Suprapubic skin (tissue), 4 donors: Measurements from ENCODE around the gene SLC24A4. TPM values are rescaled to one million over a fixed set of nuclear protein-coding genes. Genes with fewer than 3 reads are reported as not detected.

ENCODE experiments used
- DNase-seq, 2 donors: peaks; one replicate each; pipeline ENCODE4 v3.0.0-alpha.2; 2019; ENCODE audit warnings: low spot score in 2 of 2
- H3K27ac ChIP-seq: fragments of 200-600 bp; sonication (generic); one replicate; pipeline ENCODE4 v1.5.1; 2019
- H3K27me3 ChIP-seq: fragments of 200-600 bp; sonication (generic); one replicate; pipeline ENCODE4 v1.5.1; 2019
- H3K36me3 ChIP-seq: fragments of 200-600 bp; sonication (generic); one replicate; pipeline ENCODE4 v1.5.1; 2019
- H3K4me1 ChIP-seq: fragments of 200-600 bp; sonication (generic); one replicate; pipeline ENCODE4 v1.5.1; 2019
- H3K4me3 ChIP-seq: fragments of 200-600 bp; sonication (generic); one replicate; pipeline ENCODE4 v1.5.1; 2019; ENCODE audit warnings: mild to moderate bottlenecking
- H3K9me3 ChIP-seq: fragments of 200-600 bp; sonication (generic); one replicate; pipeline ENCODE4 v1.5.1; 2019
- EP300 ChIP-seq: sonication (generic); formaldehyde crosslinking; IDR thresholded peaks from one replicate; pipeline ENCODE4 v1.6.1; 2017; ENCODE audit warnings: antibody characterized with exemption
- POLR2A ChIP-seq, 2 donors: fragments of 450-650 bp; IDR thresholded peaks; one replicate each; pipeline ENCODE4 v1.6.1; 2017; ENCODE audit warnings: antibody characterized with exemption in 2 of 2, mild to moderate bottlenecking in 2 of 2, moderate library complexity in 2 of 2
- POLR2AphosphoS5 ChIP-seq, 3 donors: sonication (generic); formaldehyde crosslinking; IDR thresholded peaks; one replicate each; pipeline ENCODE4 v1.6.1; 2017; ENCODE audit warnings: antibody characterized with exemption in 3 of 3
- WGBS: methylation state at CpG from one replicate; pipeline ENCODE4 v1.1.5; 2018; 5-methylcytosine and 5-hydroxymethylcytosine counted together
- total RNA-seq, 4 donors: library from RNA; depleted of rRNA; stranded (reverse); fragments of >200 nt; gene quantifications; one replicate each; pipeline ENCODE4 v1.1.0, GENCODE V29; 2016
- TF ChIP-seq, protein P1 (sequence below), 2 donors: fragments of 200-600 bp in 1 of 2; fragments of 450-650 bp in 1 of 2; sonication (generic) in 1 of 2; IDR thresholded peaks; one replicate each; pipeline ENCODE4 v1.5.1; 2016 to 2019; ENCODE audit warnings: antibody characterized with exemption in 2 of 2, mild to moderate bottlenecking in 1 of 2, moderate library complexity in 1 of 2

The SLC24A4 gene
- total RNA-seq, 4 donors from 2014 or later: 0.11 to 0.57 (median 0.34) TPM

DNA sequence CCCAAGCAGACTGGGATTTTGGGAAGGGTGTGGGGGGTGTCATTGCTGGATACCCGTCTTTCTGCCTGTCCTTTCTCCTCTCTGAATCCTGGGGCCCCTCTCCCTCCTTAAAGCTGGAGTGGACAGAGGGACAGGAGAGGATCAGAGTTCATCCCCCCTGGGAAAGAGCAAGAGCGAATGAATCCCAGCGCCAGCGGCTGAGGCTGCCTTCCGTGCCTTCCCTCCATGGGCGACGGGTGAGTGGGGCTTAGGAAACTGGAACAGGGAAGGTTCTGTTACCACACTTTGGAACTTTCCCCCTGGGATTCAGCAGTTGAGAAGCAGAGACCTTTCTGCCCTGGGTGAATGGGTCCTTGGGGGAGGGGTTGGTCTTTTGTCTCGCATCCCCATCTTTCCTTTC is 174.4 kb downstream of the SLC24A4 start:
- no peaks in the 10 kb centered on the region for H3K36me3 ChIP-seq
- peak in 1 of 2 donors; percentile 31 for DNase-seq
- no peak overlapping the region for H3K4me3 ChIP-seq
- no peak overlapping the region for H3K27ac ChIP-seq
- no peaks in the 10 kb centered on the region for H3K4me1 ChIP-seq
- 96% methylated on average over 8 of the region's 8 CpGs for WGBS
- no peak for TF ChIP-seq POLR2AphosphoS5 (IDR thresholded peaks at IDR 0.05)
- TF ChIP-seq EP300: no peak
- no peak for TF ChIP-seq POLR2A (IDR thresholded peaks at IDR 0.05)
- TF ChIP-seq, protein P1, sequence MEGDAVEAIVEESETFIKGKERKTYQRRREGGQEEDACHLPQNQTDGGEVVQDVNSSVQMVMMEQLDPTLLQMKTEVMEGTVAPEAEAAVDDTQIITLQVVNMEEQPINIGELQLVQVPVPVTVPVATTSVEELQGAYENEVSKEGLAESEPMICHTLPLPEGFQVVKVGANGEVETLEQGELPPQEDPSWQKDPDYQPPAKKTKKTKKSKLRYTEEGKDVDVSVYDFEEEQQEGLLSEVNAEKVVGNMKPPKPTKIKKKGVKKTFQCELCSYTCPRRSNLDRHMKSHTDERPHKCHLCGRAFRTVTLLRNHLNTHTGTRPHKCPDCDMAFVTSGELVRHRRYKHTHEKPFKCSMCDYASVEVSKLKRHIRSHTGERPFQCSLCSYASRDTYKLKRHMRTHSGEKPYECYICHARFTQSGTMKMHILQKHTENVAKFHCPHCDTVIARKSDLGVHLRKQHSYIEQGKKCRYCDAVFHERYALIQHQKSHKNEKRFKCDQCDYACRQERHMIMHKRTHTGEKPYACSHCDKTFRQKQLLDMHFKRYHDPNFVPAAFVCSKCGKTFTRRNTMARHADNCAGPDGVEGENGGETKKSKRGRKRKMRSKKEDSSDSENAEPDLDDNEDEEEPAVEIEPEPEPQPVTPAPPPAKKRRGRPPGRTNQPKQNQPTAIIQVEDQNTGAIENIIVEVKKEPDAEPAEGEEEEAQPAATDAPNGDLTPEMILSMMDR (IDR thresholded peaks at IDR 0.05): no peak
- H3K9me3 ChIP-seq: no peaks in the 10 kb centered on the region
- H3K27me3 ChIP-seq: no peaks in the 10 kb centered on the region

DNA sequence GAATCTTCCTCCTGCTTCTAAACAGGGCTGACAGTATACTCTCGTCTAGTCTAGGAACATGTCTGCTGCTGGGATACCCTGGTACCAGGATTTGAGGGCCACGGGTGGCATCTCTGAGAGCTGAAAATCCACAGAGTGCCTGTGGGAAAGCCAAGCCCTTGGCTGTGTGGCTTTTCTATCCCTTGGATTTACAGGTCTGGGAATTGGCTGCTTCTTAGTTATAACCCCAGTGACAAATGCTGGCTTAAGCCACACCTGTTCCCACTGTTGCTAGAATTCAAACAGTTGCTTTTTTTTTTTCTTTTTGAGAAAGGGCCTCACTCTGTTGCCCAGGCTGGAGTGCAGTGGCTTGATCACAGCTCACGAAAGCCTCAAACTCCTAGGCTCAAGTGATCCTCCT is 176.3 kb downstream of the SLC24A4 start:
- Histone ChIP-seq H3K9me3 (no peaks in the 10 kb centered on the region), H3K27me3 (no peaks in the 10 kb centered on the region), H3K36me3 (no peaks in the 10 kb centered on the region), H3K27ac (no peak overlapping the region), H3K4me3 (no peak overlapping the region), H3K4me1 (peaks cover 4% of the 10 kb centered on the region)
- WGBS: 93% methylated on average over 3 of the region's 3 CpGs
- no peak for TF ChIP-seq EP300
- TF ChIP-seq, protein P1 (IDR thresholded peaks at IDR 0.05): no peak
- TF ChIP-seq POLR2A (IDR thresholded peaks at IDR 0.05): no peak
- no peak for TF ChIP-seq POLR2AphosphoS5 (IDR thresholded peaks at IDR 0.05)
- no peak for DNase-seq

DNA sequence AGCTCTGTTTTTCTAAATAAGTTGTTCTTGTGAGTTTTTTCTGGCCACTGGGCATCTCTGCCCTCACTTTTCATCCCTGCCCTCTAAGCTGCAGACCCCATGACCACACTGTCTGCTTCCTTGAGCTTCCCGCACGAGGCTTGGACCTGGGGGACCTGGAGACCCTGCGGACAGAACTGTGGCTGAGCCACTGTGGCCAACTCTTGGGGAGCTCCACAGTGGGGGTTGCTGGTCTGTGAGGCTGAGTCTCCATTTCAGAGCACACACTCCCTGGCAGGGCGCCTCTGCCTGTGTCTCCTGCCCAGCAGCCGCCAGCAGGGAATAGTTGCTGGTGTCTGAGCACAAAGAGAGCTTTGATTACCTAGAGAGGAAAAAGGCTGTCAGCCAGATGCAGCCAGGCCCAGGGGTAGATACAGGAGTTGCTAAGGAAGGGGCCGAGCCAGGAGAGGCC is 177.6 kb downstream of the SLC24A4 start:
- H3K36me3 ChIP-seq: no peaks in the 10 kb centered on the region
- DNase-seq: peak in 1 of 2 donors; percentile 63
- H3K4me1 ChIP-seq: peaks cover 4% of the 10 kb centered on the region
- WGBS: 56% methylated on average over 5 of the region's 6 CpGs
- H3K27ac ChIP-seq: peak overlapping the region; percentile 59
- TF ChIP-seq POLR2AphosphoS5 (IDR thresholded peaks at IDR 0.05): no peak
- TF ChIP-seq, protein P1 (IDR thresholded peaks at IDR 0.05): no peak
- no peak for TF ChIP-seq EP300
- no peak overlapping the region for H3K4me3 ChIP-seq
- H3K27me3 ChIP-seq: no peaks in the 10 kb centered on the region
- H3K9me3 ChIP-seq: no peaks in the 10 kb centered on the region

DNA sequence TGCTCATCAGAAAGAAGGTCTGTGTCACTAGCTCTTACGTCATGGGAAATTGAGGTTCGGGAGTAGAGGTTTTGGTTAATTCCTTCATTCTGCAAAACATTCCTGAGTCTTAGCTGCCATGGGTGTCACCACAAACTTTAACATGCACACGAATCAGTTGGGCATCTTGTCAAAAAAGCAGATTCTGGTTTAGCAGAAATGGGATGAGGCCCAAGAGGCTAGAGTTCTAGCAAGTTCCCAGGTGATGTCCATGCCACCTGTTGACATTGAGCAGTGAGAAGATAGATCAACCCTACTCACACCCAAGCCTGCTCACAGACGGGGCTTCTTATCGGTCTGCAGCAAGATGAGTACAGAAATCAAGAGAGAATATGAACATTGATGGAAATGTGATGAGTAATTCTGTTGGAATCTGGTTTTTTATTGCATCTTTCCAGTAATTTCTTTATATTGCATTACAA is 179.0 kb downstream of the SLC24A4 start:
- no peak for DNase-seq
- H3K9me3 ChIP-seq: no peaks in the 10 kb centered on the region
- no peak overlapping the region for H3K4me3 ChIP-seq
- H3K4me1 ChIP-seq: peaks cover 4% of the 10 kb centered on the region
- no peaks in the 10 kb centered on the region for H3K36me3 ChIP-seq
- no peak overlapping the region for H3K27ac ChIP-seq
- no peaks in the 10 kb centered on the region for H3K27me3 ChIP-seq
- 51% methylated on average over 5 of the region's 5 CpGs for WGBS
- TF ChIP-seq, protein P1 (IDR thresholded peaks at IDR 0.05): no peak
- TF ChIP-seq POLR2A (IDR thresholded peaks at IDR 0.05) (no peak), POLR2AphosphoS5 (IDR thresholded peaks at IDR 0.05) (no peak), EP300 (no peak)

DNA sequence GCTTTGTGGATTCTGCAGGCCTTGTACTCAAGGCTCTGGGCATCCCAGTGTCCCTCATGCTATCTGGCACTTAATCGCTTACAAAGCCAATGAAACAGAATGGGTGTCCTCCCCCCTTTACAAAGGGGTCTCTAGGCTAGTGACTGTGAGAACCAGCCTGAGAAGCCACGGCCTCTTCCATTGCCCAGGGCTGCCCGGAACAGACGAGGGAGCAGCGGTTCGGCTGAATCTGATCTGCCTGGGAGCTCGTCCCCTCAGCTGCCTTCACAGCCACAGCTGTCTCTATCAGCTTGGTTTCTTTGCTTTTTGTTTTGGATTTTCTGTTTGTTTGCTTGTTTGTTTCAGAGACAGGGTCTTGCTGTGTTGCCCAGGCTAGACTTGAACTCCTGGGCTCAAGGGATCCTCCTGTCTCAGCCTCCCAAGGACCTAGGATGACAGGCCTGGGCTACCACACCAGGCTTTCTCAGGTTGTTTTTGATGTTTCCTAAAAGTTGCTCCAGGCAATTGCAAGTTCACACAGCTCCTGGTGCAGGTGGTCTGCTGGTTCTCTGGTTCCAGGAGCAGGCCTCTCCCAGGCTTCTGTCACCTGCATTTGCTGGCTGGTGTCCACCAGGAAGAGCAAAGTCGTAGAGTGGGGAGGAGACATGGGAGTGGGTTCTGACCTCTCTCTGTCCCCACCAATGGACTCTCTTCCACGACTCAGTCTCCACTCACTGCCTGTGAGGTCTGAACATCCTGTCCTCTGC is 179.7 kb downstream of the SLC24A4 start:
- 89% methylated on average over 9 of the region's 9 CpGs for WGBS
- H3K27me3 ChIP-seq: no peaks in the 10 kb centered on the region
- no peaks in the 10 kb centered on the region for H3K36me3 ChIP-seq
- H3K4me1 ChIP-seq: peaks cover 4% of the 10 kb centered on the region
- DNase-seq: no peak
- no peak overlapping the region for H3K27ac ChIP-seq
- H3K4me3 ChIP-seq: no peak overlapping the region
- no peaks in the 10 kb centered on the region for H3K9me3 ChIP-seq
- TF ChIP-seq, protein P1 (IDR thresholded peaks at IDR 0.05): no peak
- TF ChIP-seq POLR2AphosphoS5 (IDR thresholded peaks at IDR 0.05) (no peak), POLR2A (IDR thresholded peaks at IDR 0.05) (no peak), EP300 (no peak)
